CD4-positive, alpha-beta T cell (primary cell): ENCODE results near the gene SOWAHA. TPM values are rescaled to one million over a fixed set of nuclear protein-coding genes. Genes with fewer than 3 reads are reported as not detected.
A peak's percentile ranks its signal among the peaks of the same experiment; 100 is the strongest.

Source experiments
- ATAC-seq: fragments of 200-7000 bp; cut with Tn5 transposase; one replicate; pipeline ENCODE4 v1.10.0; 2022; ENCODE audit warnings: mild to moderate bottlenecking; ENCODE audit not compliant: poor library complexity
- CTCF ChIA-PET: fragments of 350-600 bp; sonication (Branson Sonifier 250); formaldehyde crosslinking; loops from one replicate; lab custom pipeline; 2021; ENCODE audit warnings: antibody characterized with exemption, inconsistent platforms; lab: Charles Lee
- POLR2A ChIA-PET: fragments of 350-600 bp; sonication (Branson Sonifier 250); formaldehyde crosslinking; loops from one replicate; lab custom pipeline; 2021; ENCODE audit warnings: antibody characterized with exemption, inconsistent platforms; lab: Charles Lee
- DNase-seq, 14 experiments: peaks; one replicate each; pipeline ENCODE4 v3.0.0-alpha.2; 2013 to 2020; ENCODE audit warnings: mixed read lengths in 2 of 14
- H3K27ac ChIP-seq, 2 donors: one replicate each; pipeline versions ENCODE4 v1.5.1 to v1.7.0; 2013; ENCODE audit warnings: low read length in 2 of 2, low read depth in 1 of 2, mild to moderate bottlenecking in 1 of 2
- H3K27me3 ChIP-seq, 2 experiments: 1 replicate in 1 of 2; 2 replicates in 1 of 2; pipeline versions ENCODE4 v1.6.1 to v1.7.0; 2013; ENCODE audit warnings: low read length in 2 of 2, control low read depth in 1 of 2, mild to moderate bottlenecking in 1 of 2, moderate library complexity in 1 of 2; ENCODE audit not compliant: insufficient read depth in 2 of 2, control insufficient read depth in 1 of 2
- H3K36me3 ChIP-seq: one replicate; pipeline ENCODE4 v1.6.1; 2013; ENCODE audit warnings: low read length, control low read depth; ENCODE audit not compliant: insufficient read depth
- H3K4me1 ChIP-seq: one replicate; pipeline ENCODE4 v1.6.1; 2013; ENCODE audit warnings: low read length, control low read depth; ENCODE audit not compliant: insufficient read depth
- H3K4me3 ChIP-seq: one replicate; pipeline ENCODE4 v1.5.1; 2013; ENCODE audit warnings: mild to moderate bottlenecking, low read length, moderate library complexity
- H3K9me3 ChIP-seq, 2 experiments: 1 replicate in 1 of 2; 2 replicates in 1 of 2; pipeline versions ENCODE4 v1.6.1 to v1.7.0; 2013; ENCODE audit warnings: low read length in 2 of 2, mild to moderate bottlenecking in 2 of 2, control low read depth in 1 of 2, moderate library complexity in 1 of 2; ENCODE audit not compliant: control insufficient read depth in 1 of 2, insufficient read depth in 1 of 2
- H3K27ac Mint-ChIP-seq: one replicate; pipeline ENCODE4 v1.8.0; 2020; ENCODE audit warnings: mixed read lengths
- H3K27me3 Mint-ChIP-seq: one replicate; pipeline ENCODE4 v1.8.0; 2021; ENCODE audit warnings: mixed read lengths
- H3K36me3 Mint-ChIP-seq: one replicate; pipeline ENCODE4 v1.8.0; 2021; ENCODE audit warnings: low read depth, mixed read lengths
- H3K4me1 Mint-ChIP-seq: one replicate; pipeline ENCODE4 v1.8.0; 2021; ENCODE audit warnings: low read depth, mixed read lengths
- H3K4me3 Mint-ChIP-seq: one replicate; pipeline ENCODE4 v1.8.0; 2020; ENCODE audit warnings: mild to moderate bottlenecking, mixed read lengths
- H3K9me3 Mint-ChIP-seq: one replicate; pipeline ENCODE4 v1.8.0; 2020; ENCODE audit warnings: mixed read lengths
- intact Hi-C, 2 experiments: fragments of 100-400 bp; cut with DNase I in 1 of 2; cut with micrococcal nuclease in 1 of 2; formaldehyde crosslinking; loops; one replicate each; pipeline versions ENCODE4 v1.15.1 to v1.9.0; 2023 to 2025; cut with DNase I, micrococcal nuclease
- total RNA-seq, 174 experiments: library from RNA in 2 of 174; stranded (reverse) in 2 of 174; gene quantifications; one replicate each; pipeline ENCODE4 v1.2.3 and lab custom pipeline; 2021 to 2026
- TF ChIP-seq, protein P1 (sequence below): fragments of 200-600 bp; IDR thresholded peaks from one replicate; pipeline ENCODE4 v1.8.0; 2022; ENCODE audit warnings: antibody characterized with exemption, mild to moderate bottlenecking

SOWAHA gene
- total RNA-seq, 2 experiments from 2014 or later, result not detected

GRCh38 chr5:132840896-132841295, 27.8 kb downstream of the SOWAHA start:
- H3K9me3 Mint-ChIP-seq, result no peaks in the 10 kb centered on the region
- H3K27me3 Mint-ChIP-seq, result no peaks in the 10 kb centered on the region
- H3K4me3 Mint-ChIP-seq, result no peak overlapping the region
- H3K4me1 ChIP-seq, result no peaks in the 10 kb centered on the region
- no peak for ATAC-seq
- no peaks in the 10 kb centered on the region for H3K36me3 ChIP-seq
- H3K27me3 ChIP-seq, result no peaks in the 10 kb centered on the region
- TF ChIP-seq, protein P1, sequence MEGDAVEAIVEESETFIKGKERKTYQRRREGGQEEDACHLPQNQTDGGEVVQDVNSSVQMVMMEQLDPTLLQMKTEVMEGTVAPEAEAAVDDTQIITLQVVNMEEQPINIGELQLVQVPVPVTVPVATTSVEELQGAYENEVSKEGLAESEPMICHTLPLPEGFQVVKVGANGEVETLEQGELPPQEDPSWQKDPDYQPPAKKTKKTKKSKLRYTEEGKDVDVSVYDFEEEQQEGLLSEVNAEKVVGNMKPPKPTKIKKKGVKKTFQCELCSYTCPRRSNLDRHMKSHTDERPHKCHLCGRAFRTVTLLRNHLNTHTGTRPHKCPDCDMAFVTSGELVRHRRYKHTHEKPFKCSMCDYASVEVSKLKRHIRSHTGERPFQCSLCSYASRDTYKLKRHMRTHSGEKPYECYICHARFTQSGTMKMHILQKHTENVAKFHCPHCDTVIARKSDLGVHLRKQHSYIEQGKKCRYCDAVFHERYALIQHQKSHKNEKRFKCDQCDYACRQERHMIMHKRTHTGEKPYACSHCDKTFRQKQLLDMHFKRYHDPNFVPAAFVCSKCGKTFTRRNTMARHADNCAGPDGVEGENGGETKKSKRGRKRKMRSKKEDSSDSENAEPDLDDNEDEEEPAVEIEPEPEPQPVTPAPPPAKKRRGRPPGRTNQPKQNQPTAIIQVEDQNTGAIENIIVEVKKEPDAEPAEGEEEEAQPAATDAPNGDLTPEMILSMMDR, result no peak
- intact Hi-C loops, result no loop called here
- CTCF ChIA-PET, result no interaction called here
- H3K4me3 ChIP-seq, result no peak overlapping the region
- no peaks in the 10 kb centered on the region for H3K4me1 Mint-ChIP-seq
- H3K27ac ChIP-seq, result no peak overlapping the region
- no peak overlapping the region for H3K27ac Mint-ChIP-seq
- H3K36me3 Mint-ChIP-seq, result no peaks in the 10 kb centered on the region
- DNase-seq, result no peak
- H3K9me3 ChIP-seq, result no peaks in the 10 kb centered on the region
- POLR2A ChIA-PET, result no interaction called here

DNA sequence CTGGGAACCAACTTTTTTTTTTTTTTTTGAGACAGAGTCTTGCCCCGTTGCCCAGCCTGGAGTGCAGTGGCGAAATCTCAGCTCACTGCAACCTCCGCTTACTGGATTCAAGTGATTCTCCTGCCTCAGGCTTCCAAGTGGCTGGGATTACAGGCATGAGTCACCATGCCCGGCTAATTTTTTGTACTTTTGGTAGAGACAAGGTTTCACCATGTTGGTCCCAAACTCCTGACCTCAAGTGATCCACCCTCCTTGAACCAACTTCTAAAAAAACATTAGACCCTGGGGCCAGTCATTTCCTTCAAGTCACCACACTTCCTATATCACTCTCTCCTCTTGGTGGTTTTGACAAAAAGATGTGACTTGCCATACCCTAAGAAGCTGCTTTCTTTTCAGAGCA, 28.2 kb downstream of the SOWAHA start:
- Histone ChIP-seq H3K9me3 (no peaks in the 10 kb centered on the region), H3K27ac (no peak overlapping the region), H3K4me1 (no peaks in the 10 kb centered on the region), H3K4me3 (no peak overlapping the region), H3K27me3 (no peaks in the 10 kb centered on the region), H3K36me3 (no peaks in the 10 kb centered on the region)
- POLR2A ChIA-PET, result no interaction called here
- Mint-ChIP-seq H3K4me1 (no peaks in the 10 kb centered on the region), H3K9me3 (no peaks in the 10 kb centered on the region), H3K4me3 (no peak overlapping the region), H3K27me3 (no peaks in the 10 kb centered on the region), H3K36me3 (no peaks in the 10 kb centered on the region), H3K27ac (no peak overlapping the region)
- DNase-seq, result peak in 1 of 14 experiments; percentile 35
- no peak for ATAC-seq
- TF ChIP-seq, protein P1, result no peak
- intact Hi-C loops, result no loop called here
- CTCF ChIA-PET, result no interaction called here

DNA sequence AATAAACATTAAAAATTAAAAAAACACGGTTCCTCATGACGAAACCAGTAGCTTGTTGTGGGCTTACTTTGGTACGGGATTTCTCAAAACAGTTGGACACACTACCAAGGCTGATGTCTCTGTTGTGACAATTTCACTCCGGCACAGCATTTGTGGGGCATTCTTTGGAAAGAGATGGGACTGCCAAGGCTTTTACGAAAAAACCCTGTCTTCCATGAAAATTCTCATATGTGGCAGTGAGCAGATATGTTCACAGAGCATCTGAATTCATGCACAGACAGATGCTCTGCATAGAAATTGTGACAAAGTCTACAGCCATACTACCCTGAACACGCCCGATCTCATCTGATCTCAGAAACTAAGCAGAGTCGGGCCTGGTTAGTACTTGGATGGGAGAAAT, 35.2 kb downstream of the SOWAHA start:
- H3K36me3 ChIP-seq, result no peaks in the 10 kb centered on the region
- POLR2A ChIA-PET, result no interaction called here
- no peaks in the 10 kb centered on the region for H3K9me3 ChIP-seq
- ATAC-seq (no peak), DNase-seq (no peak)
- CTCF ChIA-PET, result interaction anchor here (1.2 kb wide), 1 partner anchor 18 kb away, joined by 3 read pairs; the partner anchor contains the start of gene SHROOM1
- no peaks in the 10 kb centered on the region for H3K27me3 ChIP-seq
- TF ChIP-seq, protein P1, result no peak
- no peaks in the 10 kb centered on the region for H3K4me1 ChIP-seq
- no peak overlapping the region for H3K4me3 ChIP-seq
- Mint-ChIP-seq H3K36me3 (no peaks in the 10 kb centered on the region), H3K27me3 (peaks cover 4% of the 10 kb centered on the region), H3K27ac (no peak overlapping the region), H3K4me3 (no peak overlapping the region), H3K9me3 (no peaks in the 10 kb centered on the region), H3K4me1 (no peaks in the 10 kb centered on the region)
- intact Hi-C loops, result no loop called here
- no peak overlapping the region for H3K27ac ChIP-seq
